GM19239 (cell line): ENCODE measurements around the gene ATP13A1.
A peak's percentile ranks its signal among the peaks of the same experiment; 100 is the strongest.
"Not testable (repeated sequence)": the region's sequence is repeated elsewhere in the genome, so short reads cannot be mapped to it uniquely, and the experiment has no call there.

Source experiments
- DNase-seq: peaks from one replicate; pipeline ENCODE4 v3.0.0; 2011; ENCODE audit warnings: low spot score; ENCODE audit not compliant: insufficient read length
- FAIRE-seq: peaks from 2 replicates; lab custom pipeline; 2011; peaks lifted over from hg19 to GRCh38; lab: Jason Lieb, UNC

The ATP13A1 gene

DNA sequence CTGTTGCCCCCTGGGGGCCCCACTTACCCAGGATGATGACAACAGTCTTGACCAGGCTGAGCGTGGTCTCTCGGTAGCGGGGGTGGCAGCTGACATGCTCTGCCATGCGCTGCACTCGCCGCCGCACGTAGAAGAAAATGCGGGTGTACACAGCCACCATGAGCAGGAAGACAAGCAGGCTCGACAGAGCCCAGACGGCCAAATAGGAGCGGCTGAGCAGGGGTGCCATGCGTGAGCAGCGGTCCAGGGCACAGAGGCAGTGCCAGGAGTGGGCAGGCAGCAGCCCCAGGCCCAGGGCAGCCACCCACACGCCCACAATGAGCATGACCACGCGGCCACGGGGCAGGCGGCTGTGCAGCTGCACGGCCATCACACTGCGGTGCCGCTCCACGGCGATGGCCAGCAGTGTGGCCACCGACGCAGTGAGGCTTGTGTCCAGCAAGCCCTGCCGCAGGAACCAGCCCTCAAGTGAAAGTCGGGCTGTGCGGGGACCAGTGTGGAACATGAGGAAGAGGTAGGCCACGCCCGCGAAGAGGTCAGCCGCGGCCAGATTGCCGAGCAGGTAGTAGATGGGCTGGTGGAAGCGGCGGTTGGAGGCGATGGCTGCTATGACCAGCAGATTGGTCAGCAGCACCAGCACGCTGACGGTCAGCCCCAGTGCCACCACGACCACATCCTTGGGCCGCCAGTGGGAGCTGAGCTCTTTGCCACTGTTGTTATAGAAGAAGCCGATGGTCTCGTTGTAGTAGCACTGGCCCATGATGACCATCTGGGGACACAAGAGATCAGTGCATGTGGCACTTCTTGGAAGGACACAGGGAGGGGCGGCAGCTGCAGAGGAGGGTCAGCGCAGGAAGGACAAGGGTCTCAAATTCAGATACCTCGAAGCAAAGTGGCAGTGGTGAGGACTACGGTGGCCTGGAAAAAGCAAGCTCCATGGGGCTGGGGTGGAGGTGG lies 36.7 kb downstream of the ATP13A1 start:
- DNase-seq: no peak
- no peak for FAIRE-seq

DNA sequence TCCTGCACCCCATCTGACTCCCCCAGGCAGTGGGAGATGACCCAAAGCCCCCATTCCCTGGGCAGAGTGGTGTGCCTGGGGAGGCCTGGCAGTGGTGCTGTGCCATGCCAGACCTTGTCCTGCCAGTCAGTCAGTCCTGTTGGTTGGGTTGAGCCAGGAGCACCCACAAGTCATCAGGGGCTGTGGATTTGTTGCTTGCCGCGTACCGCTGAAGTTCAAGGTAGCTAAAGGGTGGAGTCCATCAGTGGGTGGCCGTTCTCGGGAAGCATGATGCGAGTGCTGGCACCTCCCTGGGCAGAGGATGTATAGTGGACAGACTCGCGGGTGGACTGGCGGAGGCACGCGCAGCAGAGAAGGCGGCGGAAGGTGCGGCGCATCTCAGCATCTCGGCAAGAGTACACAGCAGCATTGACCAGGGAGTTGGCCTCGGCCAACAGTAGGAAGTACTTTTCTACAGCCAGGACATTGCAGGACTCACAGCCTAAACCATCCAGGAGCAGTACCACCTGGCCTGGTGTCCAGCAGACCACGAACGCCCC lies 39.4 kb downstream of the ATP13A1 start:
- FAIRE-seq (no peak), DNase-seq (no peak)

DNA sequence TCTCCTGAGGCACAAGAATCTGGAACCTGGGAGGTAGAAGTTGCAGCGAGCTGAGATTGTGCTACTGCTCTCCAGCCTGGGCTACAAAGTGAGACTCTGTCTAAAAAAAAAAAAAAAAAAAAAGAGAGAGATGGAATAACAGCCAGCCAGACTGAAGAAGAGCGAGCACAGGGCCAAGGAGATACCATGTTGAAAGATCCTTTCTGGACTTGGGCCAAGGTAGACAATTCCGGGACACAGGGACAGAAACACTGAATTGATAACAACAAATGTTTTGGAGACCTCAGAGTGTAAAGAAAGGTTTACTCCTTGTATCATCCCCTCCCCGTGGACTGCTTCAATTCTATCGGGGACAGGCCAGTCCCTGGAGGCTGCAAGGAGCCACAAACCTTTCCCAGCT lies 40.1 kb downstream of the ATP13A1 start:
- DNase-seq (no peak), FAIRE-seq (no peak)

DNA sequence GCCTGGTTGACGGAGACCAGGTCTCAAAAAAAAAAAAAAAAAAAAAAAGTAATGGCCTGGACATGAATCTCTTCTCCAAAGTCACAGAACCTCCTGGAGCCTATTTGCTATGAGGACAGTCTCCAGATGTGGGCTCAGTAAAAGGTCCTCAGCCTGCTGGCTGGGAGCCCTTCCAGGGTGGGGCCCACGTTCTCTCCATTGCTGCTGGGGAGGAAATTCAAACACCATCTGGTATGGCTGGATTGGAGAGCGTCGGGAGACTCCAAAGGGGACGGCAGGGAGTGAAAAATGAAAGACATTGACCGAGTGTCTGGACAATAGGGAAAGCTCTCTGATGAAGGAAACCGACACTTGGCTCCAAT lies 43.6 kb downstream of the ATP13A1 start:
- no peak for FAIRE-seq
- no peak for DNase-seq

DNA sequence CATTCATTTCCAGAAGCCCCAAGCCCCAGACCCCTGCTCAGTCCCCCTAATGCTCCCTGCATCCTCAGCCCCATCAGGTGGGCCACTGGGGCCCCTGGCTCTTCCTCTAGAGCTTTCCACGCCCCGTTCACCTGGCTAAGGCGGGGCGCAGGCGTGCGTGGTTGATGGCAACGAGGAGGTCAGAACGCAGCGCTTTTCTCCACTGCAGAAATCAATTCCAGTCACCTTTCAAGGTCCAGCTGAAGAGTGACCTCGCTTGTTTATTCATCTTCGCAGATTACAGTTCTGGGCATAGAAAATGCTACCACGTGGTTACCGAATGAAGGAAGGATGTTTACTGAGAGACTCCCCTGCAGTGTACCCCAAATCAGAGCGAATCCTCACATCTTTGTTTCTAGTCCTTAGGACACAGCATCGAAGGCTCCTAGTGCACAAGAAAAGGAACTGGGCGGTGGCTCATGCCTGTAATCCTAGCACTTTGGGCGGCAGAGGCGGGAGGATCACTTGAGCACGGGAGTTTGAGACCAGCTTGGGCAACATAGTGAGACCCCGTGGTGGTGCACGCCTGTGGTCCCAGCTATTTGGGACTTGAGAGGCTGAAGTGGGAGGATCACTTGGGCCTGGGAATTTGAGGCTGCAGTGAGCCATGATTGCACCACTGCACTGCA lies 44.2 kb downstream of the ATP13A1 start:
- FAIRE-seq (no peak), DNase-seq (no peak)

DNA sequence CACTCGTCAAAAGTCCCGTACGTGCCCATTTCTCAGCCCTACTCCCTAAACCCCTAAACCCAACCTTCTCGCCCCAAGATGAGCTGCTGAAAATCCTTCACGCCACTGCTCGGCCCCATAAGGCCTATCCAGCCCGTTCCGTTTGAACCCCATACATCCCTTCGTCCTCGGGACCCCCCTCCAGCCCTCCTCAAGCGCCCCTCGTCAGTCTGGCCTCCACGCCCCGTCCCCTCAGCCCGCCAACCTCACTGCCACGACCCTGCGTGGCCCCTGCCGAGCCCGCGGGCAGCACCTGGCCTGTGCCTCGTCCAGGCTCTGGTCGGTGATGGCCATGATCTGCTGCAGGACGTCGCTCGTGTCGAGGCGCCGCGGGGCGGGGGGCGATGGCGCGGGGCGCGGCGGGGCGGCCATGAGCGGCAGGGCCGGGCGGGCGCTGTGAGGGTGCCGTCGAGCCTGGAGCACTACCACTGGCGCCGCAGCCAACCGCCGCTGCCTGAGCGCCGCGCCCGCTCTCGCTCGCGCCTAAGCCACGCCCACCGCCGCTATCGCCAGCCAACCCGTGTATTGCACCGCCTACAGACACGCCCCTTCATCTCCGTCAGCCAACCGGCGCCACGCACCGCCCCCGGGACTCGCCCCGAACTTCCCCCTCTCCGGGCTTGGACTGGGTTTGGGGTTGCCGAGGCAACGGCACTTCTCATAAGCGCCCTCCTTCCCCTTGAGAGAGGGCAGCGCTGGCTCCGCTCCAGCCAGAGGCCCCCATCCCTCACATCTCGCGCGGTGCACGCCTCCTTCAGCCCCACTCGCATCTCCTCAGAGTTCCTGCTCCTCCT lies 45.0 kb downstream of the ATP13A1 start, which contains the start of gene PBX4:
PBX4 (minus strand) TSS at position 469 of the 833 bp plus-strand sequence; CDS start at position 411, 58 bp downstream.
- FAIRE-seq (peak; percentile 77), DNase-seq (peak; percentile 92)

DNA sequence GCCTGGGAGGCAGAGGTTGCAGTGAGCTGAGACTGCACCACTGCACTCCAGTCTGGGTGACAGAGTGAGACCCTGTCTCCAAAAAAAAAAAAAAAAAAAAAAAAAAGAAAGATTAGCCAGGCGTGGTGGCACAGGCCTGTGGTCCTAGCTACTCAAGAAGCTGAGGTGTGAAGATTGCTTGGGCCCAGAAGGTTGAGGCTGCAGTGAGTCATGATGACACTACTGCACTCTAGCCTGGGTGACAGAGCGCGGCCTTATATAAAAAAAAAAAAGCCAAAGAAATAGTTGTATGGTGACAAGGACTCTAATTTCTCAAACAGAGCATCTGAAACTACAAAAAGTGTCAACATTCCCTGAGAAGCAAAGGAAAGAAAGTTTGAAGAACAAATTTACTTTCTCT lies 48.4 kb downstream of the ATP13A1 start:
- no peak for DNase-seq
- FAIRE-seq: no peak

DNA sequence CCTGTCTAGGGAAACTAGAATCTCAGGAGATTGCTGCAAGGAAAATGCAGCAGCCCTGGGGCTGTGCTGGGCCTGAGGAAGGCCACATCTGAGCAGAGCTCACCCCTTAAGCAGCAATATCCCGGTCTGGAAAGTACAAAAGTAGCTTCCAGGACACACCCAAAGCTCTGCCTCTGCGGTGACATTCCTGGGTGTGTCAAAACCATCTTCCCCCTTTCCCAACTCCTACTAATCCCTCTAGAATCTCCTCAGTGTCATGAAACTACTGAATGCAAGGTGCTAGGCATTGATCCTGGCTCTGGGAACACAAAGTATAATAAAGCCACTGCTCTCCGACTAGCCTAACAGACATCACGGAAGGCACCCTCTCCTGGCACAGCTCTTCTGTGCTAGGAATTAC lies 50.0 kb downstream of the ATP13A1 start:
- no peak for FAIRE-seq
- no peak for DNase-seq

DNA sequence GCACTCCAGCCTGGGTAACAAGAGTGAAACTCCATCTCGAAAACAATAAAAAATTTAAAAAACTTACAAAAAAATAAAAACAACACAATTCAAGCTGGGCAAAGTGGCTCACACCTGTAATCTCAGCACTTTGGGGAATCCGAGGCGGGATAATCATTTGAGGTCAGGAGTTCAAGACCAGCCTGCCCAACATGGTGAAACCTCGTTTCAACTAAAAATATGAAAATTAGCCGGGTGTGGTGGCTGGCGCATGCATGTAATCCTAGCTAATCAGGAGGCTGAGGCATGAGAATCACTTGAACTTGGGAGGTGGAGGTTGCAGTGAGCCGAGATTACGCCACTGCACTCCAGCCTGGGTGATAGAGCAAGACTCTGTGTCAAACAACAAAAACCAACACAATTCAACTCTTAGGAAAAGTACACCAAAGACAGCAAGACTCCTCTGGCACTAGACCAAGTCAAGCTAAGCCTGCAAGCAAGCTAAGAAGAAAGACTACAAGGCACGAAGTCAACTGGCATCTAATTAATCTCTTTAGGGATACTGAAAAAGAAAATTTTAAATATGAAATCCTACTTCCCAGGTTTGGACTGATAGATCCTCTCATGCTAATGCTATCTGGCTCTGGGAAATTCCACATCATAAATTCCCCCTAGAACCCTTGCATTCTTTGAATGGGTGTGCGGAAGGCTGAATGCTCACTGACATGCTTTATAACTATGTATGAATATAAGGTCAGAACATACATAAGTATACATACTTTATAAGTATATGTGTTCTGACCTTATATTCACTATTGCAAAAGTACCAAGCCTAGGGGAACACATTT lies 52.9 kb downstream of the ATP13A1 start:
- FAIRE-seq (no peak), DNase-seq (no peak)

DNA sequence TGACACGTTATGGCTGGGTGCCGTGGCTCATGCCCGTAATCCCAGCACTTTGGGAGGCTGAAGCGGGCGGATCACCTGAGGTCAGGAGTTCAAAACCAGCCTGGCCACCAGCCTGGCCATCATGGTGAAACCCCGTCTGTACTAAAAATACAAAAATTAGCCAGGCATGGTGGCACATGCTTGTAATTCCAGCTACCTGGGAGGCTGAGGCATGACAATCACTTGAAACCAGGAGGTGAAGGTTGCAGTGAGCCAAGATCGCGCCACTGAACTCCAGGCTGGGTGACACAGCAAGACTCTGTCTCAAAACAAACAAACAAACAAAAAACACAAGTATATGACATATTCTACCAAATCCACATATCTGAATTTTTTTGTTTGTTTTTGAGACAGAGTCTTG lies 56.8 kb downstream of the ATP13A1 start:
- DNase-seq, FAIRE-seq: not testable (repeated sequence)

DNA sequence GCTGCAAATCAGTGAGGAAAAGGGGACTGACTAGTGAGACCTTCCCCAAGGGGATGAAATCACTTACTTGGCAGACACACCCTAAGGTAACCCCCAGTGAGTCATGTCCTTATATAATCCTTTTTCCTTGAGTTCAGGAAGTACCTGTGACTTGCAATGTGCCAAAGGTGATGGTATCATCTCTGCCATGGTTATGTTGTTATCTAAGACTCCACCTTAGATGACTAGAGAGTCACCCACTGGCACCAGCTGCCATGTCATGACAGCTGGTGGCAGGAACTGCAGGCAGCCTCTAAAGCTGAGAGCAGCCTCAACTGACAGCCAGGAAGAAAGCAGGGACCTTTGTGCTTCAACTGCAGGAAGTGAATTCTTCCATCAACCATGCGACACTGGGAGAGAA lies 57.5 kb downstream of the ATP13A1 start:
- no peak for DNase-seq
- FAIRE-seq: no peak

DNA sequence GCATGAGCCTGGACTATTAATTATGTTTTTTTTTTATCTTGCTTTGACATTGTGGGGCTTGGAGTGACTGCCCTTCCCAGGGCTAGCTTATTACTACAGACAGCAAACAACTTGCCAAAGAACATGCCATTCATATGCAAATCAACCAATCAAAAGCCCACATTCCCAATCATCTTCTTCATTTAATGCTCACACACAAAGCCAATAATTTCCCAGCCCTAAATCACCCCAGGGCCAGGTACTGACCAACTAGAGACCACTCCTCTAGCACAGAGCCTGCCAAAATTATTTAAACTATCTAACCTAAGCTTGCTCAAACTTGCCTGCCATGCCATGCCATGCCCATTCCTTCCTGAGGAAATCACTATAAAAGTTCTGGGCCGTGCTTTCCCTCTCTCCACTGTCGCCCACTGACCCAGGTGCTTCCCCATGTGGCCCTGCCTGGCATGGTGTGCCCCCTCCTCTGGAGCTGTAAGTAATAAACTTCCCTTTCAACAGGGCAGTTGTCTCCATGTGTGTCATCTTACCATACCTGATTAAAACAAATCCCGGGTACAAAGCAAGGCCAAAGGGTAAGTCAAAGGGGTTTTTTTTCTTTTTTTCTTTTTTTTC lies 60.7 kb downstream of the ATP13A1 start:
- FAIRE-seq (no peak), DNase-seq (no peak)

DNA sequence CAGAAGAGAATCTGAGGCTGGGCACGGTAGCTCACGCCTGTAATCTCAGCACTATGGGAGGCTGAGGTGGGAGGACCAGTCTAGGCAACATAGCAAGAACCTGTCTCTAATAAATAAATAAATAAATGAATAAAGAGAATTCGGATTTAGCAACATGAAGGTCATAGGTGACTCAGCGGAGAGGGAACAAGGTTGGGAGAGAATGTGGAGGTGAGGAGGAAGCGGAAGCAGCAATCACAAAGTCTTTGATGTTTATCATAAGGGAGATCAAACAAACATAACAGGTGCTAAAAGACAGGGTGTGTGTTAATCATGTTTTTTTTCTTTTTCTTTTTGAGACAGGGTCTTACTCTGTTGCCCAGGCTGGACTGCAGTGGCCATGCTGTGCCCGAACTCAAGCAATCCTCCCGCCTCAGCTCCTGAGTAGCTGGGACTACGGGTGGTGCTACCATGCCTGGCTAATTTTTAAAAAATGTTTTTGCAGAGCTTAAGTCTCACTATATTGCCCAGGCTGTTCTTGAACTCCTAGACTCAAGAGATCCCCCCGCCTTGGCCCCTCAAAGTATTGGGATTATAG lies 61.3 kb downstream of the ATP13A1 start:
- DNase-seq (no peak), FAIRE-seq (no peak)

DNA sequence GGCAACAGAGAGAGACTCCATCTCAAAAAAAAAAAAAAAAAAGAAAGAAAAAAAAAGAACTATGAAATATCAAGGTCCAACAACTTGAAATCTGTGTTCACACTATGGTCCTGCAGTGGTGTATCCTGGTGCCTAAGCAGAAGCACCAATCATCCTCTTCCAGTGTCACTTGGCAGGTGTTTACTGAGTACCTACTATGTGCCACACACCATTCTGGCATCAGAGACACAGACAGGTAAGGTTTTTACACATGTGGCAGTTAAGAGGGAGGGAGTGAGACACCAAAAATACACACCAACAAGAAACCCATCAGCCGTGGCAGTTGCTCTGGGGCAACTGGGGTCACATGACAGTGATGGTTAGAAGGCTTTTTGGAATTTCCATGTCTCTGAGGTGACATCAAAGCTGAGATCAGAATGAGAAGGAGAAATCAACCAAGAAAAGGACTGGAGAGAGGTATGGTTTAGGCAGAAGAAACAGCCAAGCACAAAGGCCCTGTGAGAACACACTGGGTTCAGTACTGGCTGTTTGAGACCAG lies 62.6 kb downstream of the ATP13A1 start:
- DNase-seq (no peak), FAIRE-seq (peak; percentile 76)

DNA sequence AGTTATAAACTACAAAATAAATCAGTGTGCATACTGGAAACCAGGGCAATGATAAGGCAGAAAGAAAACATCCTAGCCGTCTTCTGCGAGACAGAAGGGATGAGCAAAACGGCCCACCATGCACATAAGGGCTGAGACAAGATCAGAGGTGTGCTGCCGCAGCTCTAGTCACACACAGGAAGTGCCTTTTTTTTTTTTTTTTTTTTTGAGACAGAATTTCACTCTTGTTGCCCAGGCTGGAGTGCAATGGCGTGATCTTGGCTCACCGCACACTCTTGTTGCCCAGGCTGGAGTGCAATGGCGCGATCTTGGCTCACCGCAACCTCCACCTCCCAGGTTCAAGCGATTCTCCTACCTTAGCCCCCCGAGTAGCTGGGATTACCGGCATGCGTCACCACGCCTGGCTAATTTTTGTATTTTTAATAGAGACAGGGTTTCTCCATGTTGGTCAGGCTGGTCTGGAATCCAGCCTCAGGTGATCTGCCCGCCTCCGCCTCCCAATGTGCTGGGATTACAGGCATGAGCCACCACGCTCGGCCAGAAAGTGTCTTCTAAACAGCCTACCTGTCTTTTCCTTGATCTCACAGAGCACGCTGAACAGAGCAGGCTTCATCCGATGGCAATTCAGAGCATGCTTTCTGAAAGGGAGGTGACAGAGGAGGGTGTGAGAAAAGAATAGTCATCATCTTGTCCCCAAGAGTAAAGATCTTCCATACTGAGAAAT lies 64.6 kb downstream of the ATP13A1 start:
- DNase-seq: not testable (repeated sequence)
- FAIRE-seq: peak; percentile 44

DNA sequence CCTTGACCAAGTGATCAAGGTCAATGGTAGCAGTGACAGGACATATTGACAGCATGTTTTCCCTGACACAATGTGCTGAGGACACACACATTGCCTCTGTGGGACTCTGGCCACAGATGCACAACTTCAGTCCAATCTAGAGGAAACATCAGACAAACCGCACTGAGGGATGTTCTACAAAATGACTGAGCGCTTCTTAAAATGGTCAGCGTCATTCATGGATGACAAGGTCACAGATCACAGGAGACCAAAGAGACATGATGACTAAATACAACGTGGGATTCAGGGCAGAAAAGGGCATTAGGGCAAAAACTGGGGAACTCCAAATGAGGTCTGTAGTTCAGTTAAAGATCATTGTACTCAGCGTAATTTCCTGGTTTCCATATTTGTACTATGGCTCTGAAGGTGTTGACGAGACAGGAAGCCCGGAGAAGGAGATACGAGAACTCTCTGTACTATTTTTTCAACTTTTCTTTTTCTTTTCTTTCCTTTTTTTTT lies 65.6 kb downstream of the ATP13A1 start:
- FAIRE-seq (peak; percentile 95), DNase-seq (no peak)
